Uterus (tissue), 2 donors: ENCODE results near the gene GPM6B.
"Not testable (repeated sequence)": the region's sequence is repeated elsewhere in the genome, so short reads cannot be mapped to it uniquely, and the experiment has no call there.

Experiments
- POLR2A ChIP-seq, 2 donors: fragments of 450-650 bp; IDR thresholded peaks; one replicate each; pipeline ENCODE4 v1.6.1; 2016; ENCODE audit warnings: antibody characterized with exemption in 2 of 2, mild to moderate bottlenecking in 1 of 2, moderate library complexity in 1 of 2
- TF ChIP-seq, protein P1 (sequence below), 4 experiments: fragments of 200-600 bp in 2 of 4; fragments of 450-650 bp in 2 of 4; sonication (generic) in 2 of 4; IDR thresholded peaks; one replicate each; pipeline ENCODE4 v1.5.1; 2016 to 2019; ENCODE audit warnings: antibody characterized with exemption in 4 of 4, mild to moderate bottlenecking in 2 of 4, moderate library complexity in 1 of 4

DNA sequence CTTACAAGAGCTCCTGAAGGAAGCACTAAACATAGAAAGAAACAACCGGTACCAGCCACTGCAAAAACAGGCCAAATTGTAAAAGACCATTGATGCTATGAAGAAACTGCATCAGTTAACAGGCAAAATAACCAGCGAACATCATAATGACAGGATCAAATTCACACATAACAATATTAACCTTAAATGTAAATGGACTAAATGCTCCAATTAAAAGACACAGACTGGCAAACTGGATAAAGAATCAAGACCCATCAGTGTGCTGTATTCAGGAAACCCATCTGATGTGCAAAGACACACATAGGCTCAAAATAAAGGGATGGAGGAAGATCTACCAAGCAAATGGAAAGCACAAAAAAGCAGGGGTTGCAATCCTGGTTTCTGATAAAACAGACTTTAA lies 90.3 kb downstream of the GPM6B start:
- TF ChIP-seq, protein P1, sequence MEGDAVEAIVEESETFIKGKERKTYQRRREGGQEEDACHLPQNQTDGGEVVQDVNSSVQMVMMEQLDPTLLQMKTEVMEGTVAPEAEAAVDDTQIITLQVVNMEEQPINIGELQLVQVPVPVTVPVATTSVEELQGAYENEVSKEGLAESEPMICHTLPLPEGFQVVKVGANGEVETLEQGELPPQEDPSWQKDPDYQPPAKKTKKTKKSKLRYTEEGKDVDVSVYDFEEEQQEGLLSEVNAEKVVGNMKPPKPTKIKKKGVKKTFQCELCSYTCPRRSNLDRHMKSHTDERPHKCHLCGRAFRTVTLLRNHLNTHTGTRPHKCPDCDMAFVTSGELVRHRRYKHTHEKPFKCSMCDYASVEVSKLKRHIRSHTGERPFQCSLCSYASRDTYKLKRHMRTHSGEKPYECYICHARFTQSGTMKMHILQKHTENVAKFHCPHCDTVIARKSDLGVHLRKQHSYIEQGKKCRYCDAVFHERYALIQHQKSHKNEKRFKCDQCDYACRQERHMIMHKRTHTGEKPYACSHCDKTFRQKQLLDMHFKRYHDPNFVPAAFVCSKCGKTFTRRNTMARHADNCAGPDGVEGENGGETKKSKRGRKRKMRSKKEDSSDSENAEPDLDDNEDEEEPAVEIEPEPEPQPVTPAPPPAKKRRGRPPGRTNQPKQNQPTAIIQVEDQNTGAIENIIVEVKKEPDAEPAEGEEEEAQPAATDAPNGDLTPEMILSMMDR (IDR thresholded peaks at IDR 0.05), result not testable (repeated sequence)
- TF ChIP-seq POLR2A (IDR thresholded peaks at IDR 0.05), result not testable (repeated sequence)
